HG02840 (cell line): ENCODE data around the gene SPC24.
"Not testable (repeated sequence)": the region's sequence is repeated elsewhere in the genome, so short reads cannot be mapped to it uniquely, and the experiment has no call there.

Source experiments
- ATAC-seq: cut with Tn5 transposase; IDR thresholded peaks from one replicate; pipeline ENCODE4 v1.9.1; 2021; ENCODE audit warnings: mild to moderate bottlenecking, moderate library complexity, moderate number of reproducible peaks; ENCODE audit not compliant: unreplicated experiment, low FRiP score

The SPC24 gene

GRCh38 chr19:11192957-11193939 is 37.7 kb upstream of the SPC24 start:
- ATAC-seq: no peak

DNA sequence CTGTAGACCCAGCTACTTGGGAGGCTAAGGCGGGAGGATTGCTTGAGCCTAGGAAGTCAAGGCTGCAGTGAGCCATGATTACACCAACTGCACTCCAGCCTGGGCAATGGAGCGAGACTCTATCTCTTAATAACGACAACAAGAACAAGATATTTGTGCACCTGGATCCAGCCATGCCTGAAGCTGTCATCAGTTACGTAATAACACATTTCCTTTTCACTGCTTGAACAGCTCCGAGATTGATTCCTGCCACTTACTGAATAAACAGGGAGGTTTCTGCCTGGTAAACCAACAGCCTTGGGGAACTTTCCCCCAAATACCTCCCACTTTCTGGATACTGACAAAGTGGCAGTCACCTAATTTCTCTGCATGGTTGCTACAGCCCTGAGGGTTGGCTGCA is 36.4 kb upstream of the SPC24 start:
- no peak for ATAC-seq

- no peak for ATAC-seq
Observed at GRCh38 chr19:11191273-11191755, 35.7 kb upstream of the SPC24 start.

- no peak for ATAC-seq
Observed at GRCh38 chr19:11190501-11190900, 34.9 kb upstream of the SPC24 start.

DNA sequence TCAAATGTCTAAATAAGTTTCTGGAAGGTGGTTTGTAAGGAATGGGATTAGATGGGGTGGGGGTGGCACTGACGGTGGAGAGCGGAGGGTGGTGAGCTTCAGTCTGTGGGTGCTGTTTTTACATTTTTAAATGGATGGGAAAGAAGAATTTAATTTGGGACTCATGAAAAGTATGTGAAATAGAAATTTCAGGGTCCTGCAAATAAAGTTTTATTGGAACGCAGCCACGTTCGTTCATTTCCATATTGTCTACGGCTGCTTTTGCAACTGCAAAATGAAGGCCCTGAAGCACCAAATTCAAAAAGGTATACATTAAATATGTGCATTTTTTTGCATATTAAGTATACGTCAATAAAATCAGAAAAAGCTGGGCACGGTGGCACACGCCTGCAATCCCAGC is 31.9 kb upstream of the SPC24 start:
- ATAC-seq: no peak

DNA sequence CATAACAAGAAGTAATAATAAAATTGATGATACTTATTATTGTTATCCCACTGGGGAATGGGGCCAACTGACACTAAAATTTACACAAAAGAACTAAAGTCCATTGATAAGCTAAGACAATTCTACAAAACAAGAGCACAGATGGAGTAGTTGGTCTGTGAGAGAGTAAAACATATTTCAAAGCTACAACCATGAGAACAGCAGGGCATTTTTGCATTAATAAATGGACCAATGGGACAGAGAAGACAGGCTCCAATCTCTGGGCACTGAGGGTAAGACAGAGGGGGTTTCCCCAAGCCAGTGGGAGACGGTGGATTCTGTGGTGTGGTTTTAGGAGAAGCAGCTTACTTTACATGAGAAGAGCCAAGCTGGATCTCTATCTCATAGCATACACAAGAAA is 27.4 kb upstream of the SPC24 start:
- no peak for ATAC-seq

DNA sequence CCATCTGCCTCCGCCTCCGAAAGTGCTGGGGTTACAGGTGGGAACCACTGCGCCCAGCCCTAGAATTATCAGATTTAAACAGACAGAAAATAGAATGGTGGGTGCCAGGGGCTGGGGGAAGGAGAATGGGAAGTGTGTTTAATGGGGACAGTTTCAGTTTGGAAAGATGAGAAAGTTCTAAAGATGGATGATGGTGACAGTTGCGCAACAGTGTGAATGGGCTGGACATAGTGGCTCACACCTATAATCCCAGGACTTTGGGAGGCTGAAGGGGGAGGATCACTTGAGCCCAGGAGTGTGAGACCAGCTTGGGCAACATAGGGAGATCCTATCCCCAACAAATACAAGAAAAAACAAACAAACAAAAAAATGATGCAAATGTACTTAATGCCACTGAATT is 25.9 kb upstream of the SPC24 start:
- no peak for ATAC-seq

- not testable (repeated sequence) for ATAC-seq
Observed at GRCh38 chr19:11180975-11181374, 25.4 kb upstream of the SPC24 start.

DNA sequence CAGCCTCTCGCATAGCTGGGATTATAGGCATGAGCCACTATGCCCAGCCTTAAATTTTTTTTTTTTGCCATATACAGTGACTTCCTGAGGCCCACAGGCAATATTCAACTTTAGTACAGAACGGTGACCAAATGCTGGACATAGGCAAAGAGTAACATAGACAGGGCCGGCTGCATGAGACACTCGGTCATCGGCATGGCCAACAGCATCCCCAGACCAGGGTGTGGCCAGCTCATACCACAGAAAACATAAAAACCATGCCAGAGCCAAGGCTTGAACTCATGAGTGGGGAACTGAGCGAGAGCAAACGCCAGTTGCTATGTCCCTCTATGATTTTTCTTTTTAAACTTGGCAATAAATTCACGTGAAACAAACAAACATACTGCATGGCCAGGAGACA is 24.8 kb upstream of the SPC24 start:
- ATAC-seq: no peak

DNA sequence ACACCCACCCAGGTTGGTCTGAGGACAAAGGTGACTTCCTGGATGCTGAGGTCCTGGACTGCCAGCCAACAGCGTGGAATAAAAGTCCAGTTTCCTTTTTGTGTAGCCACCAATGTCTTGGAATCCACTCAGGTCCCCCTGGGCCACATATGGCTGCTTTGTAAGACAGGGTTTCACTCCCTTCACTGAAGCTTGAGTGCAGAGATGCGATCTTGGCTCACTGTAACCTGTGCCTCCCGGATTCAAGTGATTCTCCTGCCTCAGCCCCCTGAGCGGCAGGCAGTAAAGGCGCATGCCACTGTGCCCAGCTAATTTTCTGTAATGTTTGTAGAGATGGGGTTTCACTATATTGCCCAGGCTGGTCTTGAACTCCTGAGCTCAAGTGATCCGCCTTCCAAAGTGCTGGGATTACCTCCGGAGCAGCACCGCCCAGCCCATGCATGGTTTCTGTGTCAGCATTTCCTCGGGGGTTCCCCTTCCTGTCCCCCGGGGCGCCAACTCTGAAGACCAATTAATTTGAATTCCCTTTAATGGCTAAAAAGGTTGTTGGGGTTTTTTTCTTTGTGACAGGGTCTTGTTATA is 24.2 kb upstream of the SPC24 start:
- no peak for ATAC-seq

GRCh38 chr19:11179145-11179465 is 23.5 kb upstream of the SPC24 start:
- ATAC-seq: not testable (repeated sequence)

- no peak for ATAC-seq
Observed at GRCh38 chr19:11177592-11177991, 22.0 kb upstream of the SPC24 start.

DNA sequence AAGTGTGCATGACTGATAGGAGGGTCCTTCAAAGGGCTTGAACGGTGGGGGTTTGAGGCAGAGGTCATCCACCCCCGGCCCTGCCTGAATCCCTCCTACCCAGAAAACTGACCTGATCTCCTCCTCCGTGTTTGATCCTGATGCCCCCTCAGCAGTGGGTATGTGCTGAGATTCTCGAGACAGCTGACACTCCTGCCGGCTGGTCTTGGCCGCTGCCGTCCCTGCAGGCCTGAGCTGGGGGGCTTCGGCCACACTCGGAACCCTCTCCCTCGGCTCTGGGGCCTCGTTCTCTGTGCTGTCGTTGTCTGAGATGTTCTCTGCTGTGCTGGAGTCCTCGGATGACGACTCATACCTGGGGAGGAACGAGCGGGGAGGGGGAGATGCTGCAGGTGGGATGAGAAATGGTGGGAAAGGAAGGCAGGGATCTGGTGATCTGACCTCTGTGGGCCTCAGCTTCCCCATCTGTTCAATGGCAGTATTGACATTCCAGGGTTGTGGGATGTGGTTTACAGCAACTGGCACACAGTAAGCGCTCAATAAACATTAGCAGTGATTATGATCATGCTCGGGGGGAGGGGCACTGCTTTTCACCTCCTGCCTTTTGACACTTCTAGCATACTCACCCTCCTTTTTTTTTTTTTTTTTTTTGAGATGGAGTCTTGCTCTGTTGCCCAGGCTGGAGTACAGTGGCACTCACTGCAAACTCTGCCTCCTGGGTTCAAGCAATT is 21.0 kb upstream of the SPC24 start:
- ATAC-seq: no peak

DNA sequence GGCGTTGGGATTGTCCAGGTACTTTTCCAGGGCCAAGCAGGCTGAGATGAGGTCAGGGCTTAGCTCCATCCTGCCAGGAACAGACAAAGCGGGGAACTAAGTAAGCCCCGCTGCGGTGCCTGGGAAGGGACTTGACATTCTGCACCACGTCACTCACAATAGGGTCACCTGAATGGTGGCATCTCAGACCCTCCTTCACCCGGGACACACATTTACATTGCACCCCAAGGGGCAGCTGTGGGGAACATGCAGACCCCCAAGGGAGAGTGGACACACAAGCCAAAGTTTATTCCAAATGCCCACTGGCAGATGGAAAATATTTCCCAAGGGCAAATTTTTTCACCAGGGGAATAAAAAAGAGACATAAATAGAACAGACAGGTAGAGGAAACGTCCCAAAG is 20.3 kb upstream of the SPC24 start:
- ATAC-seq: no peak

- no peak for ATAC-seq
Observed at GRCh38 chr19:11174336-11174735, 18.8 kb upstream of the SPC24 start.

DNA sequence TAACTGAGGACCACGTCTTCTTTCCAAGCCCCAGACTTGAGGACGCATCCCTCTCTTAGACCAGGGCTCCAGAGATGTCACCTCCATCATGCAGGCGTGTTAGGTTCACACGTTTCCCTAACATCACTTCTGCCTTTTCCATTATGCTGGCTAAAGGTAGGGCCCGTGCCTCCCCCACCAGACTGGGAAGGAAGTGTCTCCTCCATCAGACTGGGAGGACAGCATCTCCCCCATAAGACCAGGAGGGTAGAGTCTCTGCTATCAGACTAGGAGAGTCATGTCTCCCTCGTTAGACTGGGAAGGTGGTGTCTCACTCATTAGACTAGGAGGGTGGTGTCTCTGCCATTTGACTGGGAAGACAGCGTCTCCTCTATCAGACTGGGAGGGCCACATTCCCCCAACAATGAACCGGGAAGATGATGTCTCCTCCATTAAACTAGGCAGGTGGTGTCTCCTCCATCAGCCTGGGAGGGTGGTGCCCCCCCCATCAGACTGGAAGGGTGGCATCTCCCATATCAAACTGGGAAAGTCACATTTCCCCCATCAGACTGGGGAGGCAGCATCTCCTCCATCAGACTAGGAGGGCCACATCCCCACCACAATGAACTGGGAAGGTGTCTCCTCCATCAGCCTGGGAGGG is 18.1 kb upstream of the SPC24 start:
- no peak for ATAC-seq

- no peak for ATAC-seq
Observed at GRCh38 chr19:11172576-11172975, 17.0 kb upstream of the SPC24 start.

- ATAC-seq: no peak
Observed at GRCh38 chr19:11171144-11171543, 15.6 kb upstream of the SPC24 start.

GRCh38 chr19:11169896-11170678 is 14.5 kb upstream of the SPC24 start:
- ATAC-seq: no peak

GRCh38 chr19:11168568-11168967 is 13.0 kb upstream of the SPC24 start:
- ATAC-seq: no peak
